GM21528 (cell line): Measurements from ENCODE around the gene TNFRSF21.

Source experiments
- ATAC-seq: cut with Tn5 transposase; IDR thresholded peaks from one replicate; pipeline ENCODE4 v1.9.1; 2021; ENCODE audit warnings: mild to moderate bottlenecking, moderate library complexity; ENCODE audit not compliant: unreplicated experiment, low FRiP score

The TNFRSF21 gene

DNA sequence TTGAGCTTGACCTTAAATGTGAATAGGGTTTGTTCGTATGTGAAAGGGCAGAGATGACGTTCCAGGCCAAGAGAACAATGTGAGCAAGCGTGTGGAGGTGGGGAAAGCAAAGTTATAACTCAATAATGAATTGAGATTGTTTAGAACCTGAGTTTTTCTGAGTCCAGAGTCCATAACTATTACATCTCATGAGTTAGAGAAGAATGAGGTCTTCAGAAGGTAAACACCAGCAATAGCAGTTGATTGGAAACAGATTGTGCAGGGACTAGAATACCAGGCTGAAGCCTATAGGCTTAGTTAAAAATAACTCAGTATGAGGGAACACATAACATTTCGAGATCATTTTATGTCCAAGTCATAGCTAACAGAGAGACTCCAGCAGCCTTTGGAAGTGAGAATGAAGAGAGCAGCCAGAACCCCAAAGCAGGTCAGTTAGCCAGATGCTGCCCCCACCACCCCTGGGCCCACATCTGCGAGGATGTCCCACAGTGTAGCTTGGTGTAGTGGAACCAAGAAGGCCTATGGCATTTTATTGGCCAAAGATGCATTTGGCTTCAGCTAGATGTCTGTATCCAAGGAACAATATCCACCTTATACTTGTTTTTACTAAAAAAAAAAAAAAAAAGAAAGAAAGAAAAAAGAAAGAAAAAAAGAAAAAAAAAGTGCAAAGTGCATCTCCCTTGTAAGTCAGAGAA, 121.7 kb downstream of the TNFRSF21 start:
- ATAC-seq: no peak

DNA sequence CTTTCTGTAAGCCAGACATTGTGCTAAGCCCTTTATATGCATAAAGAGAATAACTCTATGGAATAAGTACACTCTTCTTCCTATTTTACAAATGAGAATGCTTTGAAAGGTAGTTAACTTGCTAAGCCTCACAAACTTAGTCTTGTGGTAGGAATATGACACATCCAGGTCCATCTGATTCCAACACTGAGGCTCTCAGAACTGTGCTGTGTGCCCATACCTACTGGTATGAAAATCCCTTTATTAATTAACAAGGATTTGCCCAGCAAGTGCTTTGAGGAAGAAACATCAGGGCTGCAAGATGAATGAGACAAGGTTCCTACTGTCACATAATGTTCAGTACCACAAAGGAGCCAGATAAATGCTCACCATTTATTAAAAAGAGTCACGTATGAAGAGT, 122.6 kb downstream of the TNFRSF21 start:
- no peak for ATAC-seq

DNA sequence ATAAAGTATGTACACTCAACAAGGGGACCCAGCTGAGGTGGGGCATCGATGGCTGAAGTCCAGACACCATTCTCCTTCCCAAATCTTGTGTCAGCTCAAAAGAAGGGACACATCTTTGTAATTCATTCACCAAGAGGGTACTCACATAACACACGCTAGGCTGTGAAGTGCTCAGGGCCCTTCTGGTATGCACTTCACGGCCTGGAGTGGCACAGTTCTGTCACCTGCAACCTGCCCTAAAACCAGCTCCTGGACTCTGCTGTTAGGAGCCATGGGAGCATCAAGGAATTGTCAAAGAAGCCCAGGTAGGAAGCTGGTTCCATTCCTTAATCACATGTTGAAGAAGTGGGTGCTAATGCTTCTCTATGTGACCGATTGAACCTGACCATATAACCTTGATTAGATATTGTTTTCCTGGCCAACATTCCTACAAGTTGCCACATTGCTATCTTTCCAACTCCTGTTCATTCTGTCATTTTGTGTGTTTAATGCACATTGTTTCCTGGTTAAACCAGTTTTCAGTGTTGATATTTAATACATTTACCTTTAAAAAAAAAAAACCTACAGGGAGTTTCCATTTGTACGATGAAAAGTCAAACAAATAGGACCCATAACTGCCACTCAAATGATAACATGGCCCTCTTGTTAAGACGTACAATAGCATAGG, 127.3 kb downstream of the TNFRSF21 start:
- ATAC-seq: no peak

DNA sequence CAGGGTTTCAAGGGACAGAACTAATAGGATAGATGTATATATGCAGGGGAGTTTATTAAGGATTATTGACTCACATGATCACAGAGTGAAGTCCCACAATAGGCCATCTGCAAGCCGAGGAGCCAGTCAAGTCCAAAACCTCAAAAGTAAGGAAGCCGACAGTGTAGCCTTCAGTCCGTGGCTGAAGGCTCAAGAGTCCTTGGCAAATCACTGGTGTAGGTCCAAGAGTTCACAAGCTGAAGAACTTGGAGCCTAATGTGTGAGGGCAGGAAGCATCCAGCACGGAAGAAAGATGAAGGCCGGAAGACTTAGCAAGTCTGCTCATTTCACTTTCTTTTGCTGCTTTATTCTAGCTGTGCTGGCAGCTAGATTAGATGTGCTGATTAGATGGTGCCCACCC, 128.0 kb downstream of the TNFRSF21 start:
- no peak for ATAC-seq
